Measurements from ENCODE around the gene CORO6. TPM values are rescaled to one million over a fixed set of nuclear protein-coding genes. Genes with fewer than 3 reads are reported as not detected.
A peak's percentile ranks its signal among the peaks of the same experiment; 100 is the strongest.

CORO6 gene
- total and polyA plus RNA-seq, 10 of the 15 experiments (the other 5 are each of a cell fraction or from before 2014, with no cell fraction given): 0.26 to 5.0 (median 1.7) TPM; not detected in 1

DNA sequence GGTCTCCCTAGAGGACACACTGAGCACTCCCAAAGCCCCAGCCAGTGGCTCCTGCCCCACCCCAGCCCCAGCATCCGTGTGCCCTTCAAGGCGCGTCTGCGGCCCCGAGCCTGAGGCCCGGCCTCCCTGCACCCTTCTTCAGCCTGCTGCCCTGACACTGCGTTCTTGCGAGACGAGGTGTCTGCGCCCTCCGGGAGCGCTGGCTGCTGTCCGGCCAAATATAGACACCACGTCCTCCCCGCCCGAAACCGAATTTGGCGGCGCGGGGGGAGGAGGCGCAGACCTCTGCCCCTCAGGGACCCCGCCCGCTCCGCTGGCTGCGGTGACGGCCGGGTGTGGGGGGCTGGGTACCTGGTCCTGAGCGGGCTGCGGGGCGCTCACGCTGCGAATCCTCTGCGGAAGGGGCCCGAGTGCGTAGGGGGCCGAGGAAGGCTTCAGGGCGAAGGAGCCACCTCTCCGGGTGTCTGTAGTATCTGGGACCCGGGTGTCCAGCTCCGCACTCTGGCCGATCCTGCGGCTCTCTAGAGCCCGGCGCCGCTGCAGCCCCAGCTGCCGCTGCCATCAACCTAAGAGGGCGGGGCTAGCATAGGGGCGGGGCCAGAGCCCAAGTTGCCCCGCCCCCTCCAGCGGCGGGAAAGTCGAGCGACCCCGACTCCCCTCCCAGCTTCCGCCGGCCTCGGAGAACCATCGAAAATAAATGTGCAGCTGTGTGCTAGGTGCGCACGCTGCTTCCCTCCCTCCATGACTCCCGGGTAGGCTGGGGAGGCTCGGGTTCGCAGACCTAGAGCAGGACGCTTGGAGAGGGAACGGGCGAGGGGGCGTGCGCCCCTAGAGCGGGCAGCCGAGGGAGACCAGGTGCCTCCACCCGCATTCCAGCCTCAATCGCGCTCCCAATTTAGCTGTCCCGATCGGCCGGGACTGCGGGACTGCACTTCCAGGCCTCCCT is at the start of gene CORO6 (continued):
- no peak for TF ChIP-seq SUZ12 (IDR thresholded peaks at IDR 0.05; ENCODE audit: unreplicated experiment)
- TF ChIP-seq CBFB (IDR thresholded peaks at IDR 0.05; ENCODE audit: low read depth): no peak
- no peak for TF ChIP-seq JUNB (IDR thresholded peaks at IDR 0.05)
- TF ChIP-seq NFXL1 (IDR thresholded peaks at IDR 0.05; ENCODE audit: borderline replicate concordance): no peak
- TF ChIP-seq, protein P1, sequence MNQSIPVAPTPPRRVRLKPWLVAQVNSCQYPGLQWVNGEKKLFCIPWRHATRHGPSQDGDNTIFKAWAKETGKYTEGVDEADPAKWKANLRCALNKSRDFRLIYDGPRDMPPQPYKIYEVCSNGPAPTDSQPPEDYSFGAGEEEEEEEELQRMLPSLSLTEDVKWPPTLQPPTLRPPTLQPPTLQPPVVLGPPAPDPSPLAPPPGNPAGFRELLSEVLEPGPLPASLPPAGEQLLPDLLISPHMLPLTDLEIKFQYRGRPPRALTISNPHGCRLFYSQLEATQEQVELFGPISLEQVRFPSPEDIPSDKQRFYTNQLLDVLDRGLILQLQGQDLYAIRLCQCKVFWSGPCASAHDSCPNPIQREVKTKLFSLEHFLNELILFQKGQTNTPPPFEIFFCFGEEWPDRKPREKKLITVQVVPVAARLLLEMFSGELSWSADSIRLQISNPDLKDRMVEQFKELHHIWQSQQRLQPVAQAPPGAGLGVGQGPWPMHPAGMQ (IDR thresholded peaks at IDR 0.05; ENCODE audit: borderline replicate concordance): no peak
- TF ChIP-seq CBX3 (IDR thresholded peaks at IDR 0.05; ENCODE audit: borderline replicate concordance, low read depth): no peak
- TF ChIP-seq POLR2A (IDR thresholded peaks at IDR 0.05; ENCODE audit: low read depth, low read length): no peak
- no peak for TF ChIP-seq SMC3 (IDR thresholded peaks at IDR 0.05; ENCODE audit: borderline replicate concordance, low read length)
- TF ChIP-seq, protein P2, sequence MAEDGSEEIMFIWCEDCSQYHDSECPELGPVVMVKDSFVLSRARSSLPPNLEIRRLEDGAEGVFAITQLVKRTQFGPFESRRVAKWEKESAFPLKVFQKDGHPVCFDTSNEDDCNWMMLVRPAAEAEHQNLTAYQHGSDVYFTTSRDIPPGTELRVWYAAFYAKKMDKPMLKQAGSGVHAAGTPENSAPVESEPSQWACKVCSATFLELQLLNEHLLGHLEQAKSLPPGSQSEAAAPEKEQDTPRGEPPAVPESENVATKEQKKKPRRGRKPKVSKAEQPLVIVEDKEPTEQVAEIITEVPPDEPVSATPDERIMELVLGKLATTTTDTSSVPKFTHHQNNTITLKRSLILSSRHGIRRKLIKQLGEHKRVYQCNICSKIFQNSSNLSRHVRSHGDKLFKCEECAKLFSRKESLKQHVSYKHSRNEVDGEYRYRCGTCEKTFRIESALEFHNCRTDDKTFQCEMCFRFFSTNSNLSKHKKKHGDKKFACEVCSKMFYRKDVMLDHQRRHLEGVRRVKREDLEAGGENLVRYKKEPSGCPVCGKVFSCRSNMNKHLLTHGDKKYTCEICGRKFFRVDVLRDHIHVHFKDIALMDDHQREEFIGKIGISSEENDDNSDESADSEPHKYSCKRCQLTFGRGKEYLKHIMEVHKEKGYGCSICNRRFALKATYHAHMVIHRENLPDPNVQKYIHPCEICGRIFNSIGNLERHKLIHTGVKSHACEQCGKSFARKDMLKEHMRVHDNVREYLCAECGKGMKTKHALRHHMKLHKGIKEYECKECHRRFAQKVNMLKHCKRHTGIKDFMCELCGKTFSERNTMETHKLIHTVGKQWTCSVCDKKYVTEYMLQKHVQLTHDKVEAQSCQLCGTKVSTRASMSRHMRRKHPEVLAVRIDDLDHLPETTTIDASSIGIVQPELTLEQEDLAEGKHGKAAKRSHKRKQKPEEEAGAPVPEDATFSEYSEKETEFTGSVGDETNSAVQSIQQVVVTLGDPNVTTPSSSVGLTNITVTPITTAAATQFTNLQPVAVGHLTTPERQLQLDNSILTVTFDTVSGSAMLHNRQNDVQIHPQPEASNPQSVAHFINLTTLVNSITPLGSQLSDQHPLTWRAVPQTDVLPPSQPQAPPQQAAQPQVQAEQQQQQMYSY (CRISPR knock-in tag; IDR thresholded peaks at IDR 0.05): no peak
- 0 out of 4 replicates have a peak, but pooled peaks of 1 of the 2 experiments have one; percentile 2 for TF ChIP-seq BHLHE40 (IDR thresholded peaks at IDR 0.05; ENCODE audit: borderline replicate concordance in 1 of 2, low read depth in 2 of 2, low read length in 1 of 2)
- TF ChIP-seq STAT1 (conservative IDR thresholded peaks at IDR 0.05): no peak
- TF ChIP-seq EP300 (IDR thresholded peaks at IDR 0.05; ENCODE audit: borderline replicate concordance in 1 of 2, control insufficient read depth in 1 of 2, low read depth in 2 of 2, low read length in 2 of 2): no peak
- TF ChIP-seq SUPT20H (IDR thresholded peaks at IDR 0.05; ENCODE audit: borderline replicate concordance, control insufficient read depth, low read depth, low read length): no peak
- TF ChIP-seq, protein P3, sequence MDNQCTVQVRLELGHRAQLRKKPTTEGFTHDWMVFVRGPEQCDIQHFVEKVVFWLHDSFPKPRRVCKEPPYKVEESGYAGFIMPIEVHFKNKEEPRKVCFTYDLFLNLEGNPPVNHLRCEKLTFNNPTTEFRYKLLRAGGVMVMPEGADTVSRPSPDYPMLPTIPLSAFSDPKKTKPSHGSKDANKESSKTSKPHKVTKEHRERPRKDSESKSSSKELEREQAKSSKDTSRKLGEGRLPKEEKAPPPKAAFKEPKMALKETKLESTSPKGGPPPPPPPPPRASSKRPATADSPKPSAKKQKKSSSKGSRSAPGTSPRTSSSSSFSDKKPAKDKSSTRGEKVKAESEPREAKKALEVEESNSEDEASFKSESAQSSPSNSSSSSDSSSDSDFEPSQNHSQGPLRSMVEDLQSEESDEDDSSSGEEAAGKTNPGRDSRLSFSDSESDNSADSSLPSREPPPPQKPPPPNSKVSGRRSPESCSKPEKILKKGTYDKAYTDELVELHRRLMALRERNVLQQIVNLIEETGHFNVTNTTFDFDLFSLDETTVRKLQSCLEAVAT (IDR thresholded peaks at IDR 0.05): no peak
- TF ChIP-seq PAX8 (IDR thresholded peaks at IDR 0.05): no peak
- TF ChIP-seq, protein P4, sequence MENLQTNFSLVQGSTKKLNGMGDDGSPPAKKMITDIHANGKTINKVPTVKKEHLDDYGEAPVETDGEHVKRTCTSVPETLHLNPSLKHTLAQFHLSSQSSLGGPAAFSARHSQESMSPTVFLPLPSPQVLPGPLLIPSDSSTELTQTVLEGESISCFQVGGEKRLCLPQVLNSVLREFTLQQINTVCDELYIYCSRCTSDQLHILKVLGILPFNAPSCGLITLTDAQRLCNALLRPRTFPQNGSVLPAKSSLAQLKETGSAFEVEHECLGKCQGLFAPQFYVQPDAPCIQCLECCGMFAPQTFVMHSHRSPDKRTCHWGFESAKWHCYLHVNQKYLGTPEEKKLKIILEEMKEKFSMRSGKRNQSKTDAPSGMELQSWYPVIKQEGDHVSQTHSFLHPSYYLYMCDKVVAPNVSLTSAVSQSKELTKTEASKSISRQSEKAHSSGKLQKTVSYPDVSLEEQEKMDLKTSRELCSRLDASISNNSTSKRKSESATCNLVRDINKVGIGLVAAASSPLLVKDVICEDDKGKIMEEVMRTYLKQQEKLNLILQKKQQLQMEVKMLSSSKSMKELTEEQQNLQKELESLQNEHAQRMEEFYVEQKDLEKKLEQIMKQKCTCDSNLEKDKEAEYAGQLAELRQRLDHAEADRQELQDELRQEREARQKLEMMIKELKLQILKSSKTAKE (IDR thresholded peaks at IDR 0.05; ENCODE audit: low read depth, poor library complexity, severe bottlenecking): no peak
- TF ChIP-seq, protein P5, sequence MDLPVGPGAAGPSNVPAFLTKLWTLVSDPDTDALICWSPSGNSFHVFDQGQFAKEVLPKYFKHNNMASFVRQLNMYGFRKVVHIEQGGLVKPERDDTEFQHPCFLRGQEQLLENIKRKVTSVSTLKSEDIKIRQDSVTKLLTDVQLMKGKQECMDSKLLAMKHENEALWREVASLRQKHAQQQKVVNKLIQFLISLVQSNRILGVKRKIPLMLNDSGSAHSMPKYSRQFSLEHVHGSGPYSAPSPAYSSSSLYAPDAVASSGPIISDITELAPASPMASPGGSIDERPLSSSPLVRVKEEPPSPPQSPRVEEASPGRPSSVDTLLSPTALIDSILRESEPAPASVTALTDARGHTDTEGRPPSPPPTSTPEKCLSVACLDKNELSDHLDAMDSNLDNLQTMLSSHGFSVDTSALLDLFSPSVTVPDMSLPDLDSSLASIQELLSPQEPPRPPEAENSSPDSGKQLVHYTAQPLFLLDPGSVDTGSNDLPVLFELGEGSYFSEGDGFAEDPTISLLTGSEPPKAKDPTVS (IDR thresholded peaks at IDR 0.05; ENCODE audit: low read depth, low read length): no peak
- TF ChIP-seq SRF (IDR thresholded peaks at IDR 0.05; ENCODE audit: low read depth in 2 of 2, low read length in 2 of 2): peak; percentile 78 to 81; a peak in 3 of 4 replicates
